Stimulated activated CD8-positive, alpha-beta memory T cell treated with anti-CD3 and anti-CD28 coated beads, Interleukin-4, amount 100 ng/mL, for 24 hours (primary cell): ENCODE data around the gene BANP.
"Not testable (repeated sequence)": the region's sequence is repeated elsewhere in the genome, so short reads cannot be mapped to it uniquely, and the experiment has no call there.

ENCODE experiments used
- DNase-seq: peaks from one replicate; pipeline ENCODE4 v3.0.0-alpha.2; 2020; ENCODE audit warnings: low read depth

The BANP gene

GRCh38 chr16:88067530-88068411, 116.5 kb downstream of the BANP start:
- no peak for DNase-seq

DNA sequence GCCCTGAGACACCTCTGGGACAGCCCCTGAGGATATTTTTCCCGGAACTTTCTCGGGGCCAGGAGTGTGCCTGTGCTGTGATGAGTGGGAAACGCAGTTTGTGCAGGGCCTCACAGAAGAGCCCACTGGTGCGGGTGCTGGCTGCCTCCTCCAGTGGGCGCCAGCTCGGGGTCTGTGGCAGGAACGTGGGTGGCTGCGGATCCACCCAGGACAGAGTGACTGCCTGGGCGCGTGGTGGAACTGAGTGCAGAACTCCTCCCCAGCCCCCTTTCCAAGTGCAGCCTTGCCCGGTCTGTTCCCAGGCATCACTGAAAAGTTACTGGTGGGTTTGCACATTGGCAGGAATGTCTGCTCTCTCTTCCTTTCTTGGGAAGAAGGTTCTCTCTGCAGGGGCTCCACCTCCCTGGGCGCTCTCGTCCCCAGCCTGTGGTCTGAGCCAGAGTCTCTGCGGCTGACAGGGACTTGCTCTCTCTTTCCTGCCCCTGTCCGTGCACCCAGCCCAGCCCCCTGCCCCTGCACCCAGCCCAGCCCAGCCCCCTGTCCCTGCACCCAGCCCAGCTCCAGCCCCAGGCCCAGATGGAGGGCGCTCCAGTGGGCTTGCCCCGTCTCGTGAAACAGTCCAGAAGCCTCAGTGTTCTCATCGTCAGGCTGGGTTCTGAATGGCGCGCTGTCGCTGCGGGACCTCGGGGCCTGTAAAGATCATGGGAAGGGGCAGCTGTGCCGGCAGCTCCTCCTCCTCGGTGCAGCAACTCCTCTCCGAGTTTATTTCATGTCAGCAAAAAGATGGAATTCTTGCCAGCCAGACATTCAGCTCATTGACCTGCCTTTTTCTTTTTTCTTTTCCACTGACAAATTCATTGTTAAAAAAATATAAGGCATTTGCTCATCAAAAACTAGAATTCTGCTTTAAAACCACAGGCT, 117.5 kb downstream of the BANP start:
- no peak for DNase-seq

DNA sequence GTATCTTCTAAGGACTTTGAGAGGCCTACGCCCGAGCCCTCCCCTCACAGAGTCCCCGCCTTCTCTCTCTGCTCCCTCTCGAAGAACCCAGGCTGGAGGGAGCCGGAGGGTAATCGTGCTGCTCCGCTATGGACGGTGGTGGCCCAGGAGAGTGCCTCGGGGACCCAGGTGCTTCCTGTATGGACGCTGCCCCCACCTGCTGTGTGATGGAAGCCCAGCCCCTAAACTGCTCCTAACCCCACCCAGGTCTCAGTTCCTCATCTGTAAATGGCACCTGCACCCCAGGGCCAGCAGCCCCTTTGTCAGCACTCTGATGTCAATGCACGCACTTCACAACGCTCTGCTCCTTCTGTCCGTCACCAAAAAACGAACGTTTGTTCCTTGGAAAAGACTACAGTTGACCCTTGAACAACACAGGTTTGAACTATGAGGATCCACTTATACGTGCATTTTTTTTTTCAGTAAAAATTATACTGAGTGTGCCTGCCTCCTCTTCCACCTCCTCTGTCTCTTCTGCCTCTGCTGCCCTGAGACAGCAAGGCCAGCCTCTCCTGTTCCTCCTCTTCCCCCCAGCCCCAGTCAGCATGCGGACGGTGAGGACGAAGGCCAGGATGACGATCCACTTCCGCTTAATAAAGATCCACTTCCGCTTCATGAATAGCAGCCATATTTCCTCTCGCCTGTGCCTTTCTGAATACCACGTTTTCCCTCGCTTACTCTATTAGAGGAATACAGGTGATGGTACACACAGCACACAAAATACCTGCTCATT, 118.3 kb downstream of the BANP start:
- DNase-seq, result no peak

DNA sequence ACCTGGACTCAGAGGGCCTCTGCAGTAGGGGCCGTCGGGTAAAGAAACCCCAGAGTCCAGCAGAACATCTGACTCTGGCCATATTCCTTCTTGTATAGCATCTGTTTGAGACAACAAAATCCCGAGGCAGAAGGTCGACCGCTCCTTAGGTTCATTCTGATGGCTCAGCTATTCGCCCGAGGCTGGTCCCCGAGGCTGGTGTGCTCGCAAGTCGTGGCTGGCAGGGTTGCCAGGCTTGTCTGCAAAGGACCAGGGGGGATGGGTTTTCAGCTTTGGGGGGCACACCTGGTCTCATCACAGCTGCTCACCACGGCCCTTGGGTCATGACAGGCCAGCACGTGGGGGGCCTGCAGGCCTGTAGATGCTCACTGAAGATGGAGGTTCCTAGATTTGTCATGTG, 119.1 kb downstream of the BANP start:
- no peak for DNase-seq

DNA sequence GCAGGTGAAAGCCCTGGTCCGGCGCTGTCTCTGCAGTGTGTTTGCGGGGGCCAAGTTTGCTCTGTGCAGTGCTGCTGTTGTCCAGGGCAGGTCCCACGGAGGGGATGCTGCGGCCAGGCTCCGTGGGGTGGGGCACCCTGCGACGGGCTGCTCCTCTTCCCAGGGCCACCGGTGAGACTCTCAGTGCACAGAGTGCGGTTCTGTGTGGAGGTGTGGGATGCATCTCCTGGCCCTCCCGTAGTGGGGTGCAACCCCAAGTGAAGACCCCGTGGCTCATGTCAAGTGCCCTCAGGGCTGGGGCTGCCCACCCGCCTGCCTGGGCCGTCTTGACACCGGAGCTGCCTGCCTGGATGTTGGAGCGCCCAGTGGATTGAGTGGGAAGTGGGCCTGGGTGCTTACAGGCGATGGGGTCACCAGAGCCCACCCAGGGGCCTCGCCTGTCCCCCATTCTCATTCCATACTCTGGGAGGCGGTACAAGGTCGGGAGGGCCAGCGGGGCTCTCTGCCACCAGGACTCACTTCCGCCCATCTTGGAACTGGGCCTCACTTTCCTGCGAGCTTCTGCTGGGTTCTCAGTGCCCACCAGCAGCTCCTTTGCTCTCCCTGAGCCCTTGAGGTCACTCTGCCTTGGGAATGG, 119.9 kb downstream of the BANP start:
- no peak for DNase-seq

DNA sequence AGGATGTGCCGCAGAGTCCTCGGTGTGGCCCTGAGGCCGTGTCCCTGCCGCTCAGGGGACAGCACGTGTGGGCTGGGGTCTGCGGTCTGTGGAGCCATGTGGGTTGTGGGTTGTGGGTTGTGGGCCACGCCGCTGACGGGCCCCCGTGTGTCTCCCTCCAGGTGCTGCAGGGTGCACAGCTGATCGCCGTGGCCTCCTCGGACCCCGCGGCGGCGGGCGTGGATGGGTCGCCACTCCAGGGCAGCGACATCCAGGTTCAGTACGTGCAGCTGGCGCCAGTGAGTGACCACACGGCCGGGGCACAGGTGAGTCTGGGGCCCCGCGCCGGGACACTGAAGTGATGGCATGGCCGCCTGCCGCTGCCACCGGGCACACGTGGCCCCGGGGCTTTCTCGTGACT, 120.7 kb downstream of the BANP start:
- no peak for DNase-seq

GRCh38 chr16:88072571-88073001, 121.4 kb downstream of the BANP start:
- no peak for DNase-seq

DNA sequence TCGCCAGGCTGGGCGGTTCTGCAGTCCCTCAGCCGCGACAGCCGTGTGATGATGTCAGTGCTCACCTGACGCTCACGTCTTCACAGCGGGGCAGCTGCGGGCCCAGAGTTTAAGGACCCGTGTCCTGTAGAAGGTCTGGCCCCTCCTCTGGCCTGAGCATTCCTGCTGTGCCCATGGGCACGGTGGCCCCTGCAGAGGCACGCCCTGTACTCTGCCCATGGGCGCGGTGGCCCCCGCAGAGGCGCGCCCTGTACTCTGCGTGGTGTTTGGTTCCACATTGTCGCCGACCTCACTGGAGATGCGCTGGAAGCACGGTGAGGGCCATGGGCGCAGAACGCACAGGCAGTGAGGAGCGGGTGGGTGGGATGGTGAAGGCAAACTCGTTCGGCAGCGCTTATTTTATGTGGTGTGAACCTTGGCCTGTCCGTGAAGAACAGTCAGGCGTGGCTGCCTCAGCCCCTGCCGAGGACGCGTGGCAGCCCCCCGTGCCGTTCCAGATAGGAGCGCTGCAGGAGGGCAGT, 122.0 kb downstream of the BANP start:
- no peak for DNase-seq

DNA sequence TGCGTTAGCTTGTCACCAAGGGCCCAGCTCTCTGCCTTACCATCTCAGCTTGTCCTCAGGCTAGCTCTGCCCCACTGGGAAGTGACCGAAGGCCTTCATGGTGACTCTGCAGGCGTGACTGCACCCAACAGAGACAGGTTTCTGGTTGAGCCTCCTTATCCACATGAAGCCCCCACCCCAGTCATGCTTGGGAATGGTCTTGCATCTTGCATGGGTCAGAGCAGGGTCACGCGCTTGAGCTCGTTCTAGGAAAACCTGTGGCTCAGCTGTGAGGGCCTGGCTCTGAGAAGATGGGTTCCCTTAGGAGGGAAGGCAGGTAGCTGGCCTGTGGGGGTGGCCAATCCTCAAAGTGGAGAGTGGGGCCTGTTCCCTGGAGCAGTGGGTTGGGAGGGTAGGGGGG, 122.8 kb downstream of the BANP start:
- DNase-seq, result no peak

DNA sequence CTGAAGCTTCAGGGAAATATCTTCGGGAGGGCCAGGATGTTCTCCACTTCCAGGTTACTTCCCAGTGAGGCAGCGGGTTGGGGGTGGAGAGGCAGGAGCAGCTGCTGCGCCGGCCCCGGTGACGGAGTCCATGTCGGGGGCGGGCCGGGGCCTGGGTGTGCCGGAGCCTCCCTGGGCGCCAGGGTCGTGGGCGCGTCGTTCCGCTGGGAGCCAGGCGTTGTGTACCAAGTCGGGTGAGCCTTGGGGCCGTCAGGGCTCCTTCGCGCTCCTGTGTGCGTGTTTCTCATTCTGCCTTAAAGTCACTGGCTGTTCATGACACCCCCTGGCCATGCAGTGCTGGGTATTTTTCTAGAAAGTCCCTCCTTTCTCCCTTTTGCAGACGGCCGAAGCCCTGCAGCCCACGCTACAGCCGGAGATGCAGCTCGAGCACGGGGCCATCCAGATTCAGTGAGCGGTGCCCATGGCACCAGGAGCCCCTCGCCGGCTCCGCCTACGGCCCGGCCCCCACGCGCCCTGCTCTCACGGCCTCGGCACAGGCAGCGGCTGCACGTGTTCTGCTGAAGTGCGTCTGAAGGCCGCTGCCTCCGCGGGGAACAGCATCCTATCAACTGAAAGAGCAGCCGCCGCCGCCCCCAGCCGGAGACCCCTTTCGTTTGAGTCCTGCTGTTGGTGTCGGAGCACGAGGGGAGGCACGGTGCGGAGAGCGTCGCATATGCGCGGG, 125.1 kb downstream of the BANP start:
- no peak for DNase-seq

DNA sequence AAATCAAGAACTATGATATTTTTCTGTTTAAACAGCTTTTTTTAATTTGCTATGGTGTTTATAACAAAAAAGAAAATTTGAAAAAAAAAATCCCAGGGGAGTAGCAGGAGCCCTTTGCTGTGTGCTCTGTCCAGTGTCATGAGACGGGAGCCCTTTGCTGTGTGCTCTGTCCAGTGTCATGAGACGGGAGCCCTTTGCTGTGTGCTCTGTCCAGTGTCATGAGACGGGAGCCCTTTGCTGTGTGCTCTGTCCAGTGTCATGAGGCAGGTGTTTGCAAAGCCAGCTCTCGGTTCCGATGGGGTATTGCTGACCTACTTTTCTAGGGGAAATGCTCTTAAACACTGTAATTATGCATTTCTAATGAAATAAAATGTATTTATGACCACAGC, 125.7 kb downstream of the BANP start:
- DNase-seq, result not testable (repeated sequence)

DNA sequence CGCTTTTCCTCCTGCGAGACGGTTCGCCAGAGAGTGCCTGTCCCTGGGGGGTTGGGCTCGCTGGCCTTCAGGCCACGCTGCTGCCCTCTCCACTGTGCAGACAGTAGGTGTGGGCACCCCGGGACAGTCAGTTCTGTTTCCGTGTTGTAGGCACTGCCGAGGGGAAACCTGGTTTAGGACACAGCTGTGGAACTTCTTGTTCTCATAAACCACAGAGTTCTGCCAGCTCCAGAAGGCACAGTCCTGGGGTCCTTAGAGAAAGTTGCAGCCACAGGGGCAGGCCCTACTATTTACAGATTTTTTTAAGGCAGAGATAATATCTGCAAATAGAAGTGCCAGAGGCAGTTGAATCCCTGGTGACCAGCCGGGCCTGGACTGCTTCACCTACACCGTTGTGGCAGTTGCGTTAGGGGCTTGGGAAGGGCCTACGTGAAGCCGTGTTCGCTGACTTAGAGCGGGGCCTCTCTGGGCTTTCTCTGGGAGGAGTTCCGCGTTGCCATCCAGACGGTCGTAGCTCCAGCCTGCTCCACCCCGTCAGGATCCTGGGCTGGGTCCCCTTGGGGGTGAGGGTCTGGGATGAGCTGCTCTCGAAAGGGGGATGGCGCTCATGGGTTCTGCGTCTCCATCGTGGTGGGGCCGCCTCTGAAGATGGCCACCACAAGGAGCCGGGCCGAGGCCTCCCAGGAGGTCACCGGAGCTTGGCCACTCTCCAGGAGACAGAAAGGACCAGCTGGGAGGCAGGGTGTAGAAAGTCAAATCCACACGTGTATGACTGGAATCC, 126.3 kb downstream of the BANP start:
- DNase-seq, result no peak

GRCh38 chr16:88078111-88078775, 127.0 kb downstream of the BANP start:
- DNase-seq, result no peak

DNA sequence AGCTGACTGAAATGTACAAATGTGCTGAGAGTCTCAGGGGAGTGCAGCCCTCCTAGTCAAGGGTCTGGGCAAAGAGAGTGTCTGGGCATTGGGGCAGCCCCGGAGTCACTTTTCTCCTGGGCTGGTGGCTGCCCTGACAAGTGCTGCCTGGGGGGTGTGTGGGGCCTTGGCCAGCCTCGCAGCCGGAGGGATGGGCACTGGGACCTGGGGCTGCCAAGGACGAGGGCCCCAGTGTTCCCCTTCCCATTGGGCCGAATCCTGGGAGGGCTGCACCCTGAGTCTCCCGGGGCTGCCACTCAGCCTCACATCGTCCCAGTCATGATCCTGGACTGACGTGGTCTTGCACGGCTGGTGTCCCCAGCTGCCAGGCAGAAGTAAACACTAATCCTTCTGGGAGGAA, 132.3 kb downstream of the BANP start:
- no peak for DNase-seq

DNA sequence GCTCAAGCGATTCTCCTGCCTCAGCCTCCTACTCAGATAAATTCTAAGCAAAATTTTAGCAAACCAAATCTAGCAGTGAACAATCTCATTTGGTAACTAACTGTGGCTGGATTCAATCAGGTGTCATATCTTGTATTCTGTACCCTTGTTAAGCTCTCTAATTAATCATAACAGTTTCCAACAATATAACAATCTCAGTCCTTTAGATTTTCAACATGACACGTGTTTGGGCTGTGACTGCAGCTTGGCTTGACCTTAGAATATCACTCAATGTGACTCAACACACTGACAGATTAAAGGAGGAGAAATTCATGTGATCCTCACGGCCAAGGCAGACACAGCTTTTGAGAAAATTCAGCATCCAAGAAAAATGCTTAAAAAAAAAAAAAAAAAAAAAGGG, 133.6 kb downstream of the BANP start:
- no peak for DNase-seq

- DNase-seq, result no peak
Observed at GRCh38 chr16:88086571-88087516, 135.6 kb downstream of the BANP start.

DNA sequence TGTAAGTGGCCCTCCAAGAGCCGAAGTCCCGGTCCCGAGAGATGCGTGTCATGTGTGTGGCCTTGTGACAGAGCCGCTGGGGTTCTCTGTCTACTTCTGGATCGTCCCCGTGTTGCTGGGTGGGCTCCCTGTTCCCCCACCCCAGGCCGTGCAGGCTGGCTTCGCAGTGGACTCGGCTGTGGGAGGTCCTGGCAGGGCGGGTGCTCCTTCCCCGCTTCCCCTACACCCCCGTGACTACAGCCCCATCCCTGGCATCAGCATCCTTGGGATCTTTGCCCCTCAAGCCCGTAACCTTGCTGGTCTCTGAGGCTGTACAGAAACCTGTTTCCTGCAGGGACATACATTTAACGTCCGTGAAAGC, 136.3 kb downstream of the BANP start:
- no peak for DNase-seq

- DNase-seq, result no peak
Observed at GRCh38 chr16:88088161-88088581, 136.9 kb downstream of the BANP start.
